Smooth muscle cell of the brain vasculature (primary cell): ENCODE measurements around the gene PTPN13.
"Not testable (repeated sequence)": the region's sequence is repeated elsewhere in the genome, so short reads cannot be mapped to it uniquely, and the experiment has no call there.

ENCODE experiments used
- DNase-seq: peaks from one replicate; pipeline ENCODE4 v3.0.0-alpha.2; 2012; ENCODE audit warnings: low read depth, low spot score

Gene PTPN13

GRCh38 chr4:86719149-86719548, 125.0 kb downstream of the PTPN13 start:
- DNase-seq: not testable (repeated sequence)

DNA sequence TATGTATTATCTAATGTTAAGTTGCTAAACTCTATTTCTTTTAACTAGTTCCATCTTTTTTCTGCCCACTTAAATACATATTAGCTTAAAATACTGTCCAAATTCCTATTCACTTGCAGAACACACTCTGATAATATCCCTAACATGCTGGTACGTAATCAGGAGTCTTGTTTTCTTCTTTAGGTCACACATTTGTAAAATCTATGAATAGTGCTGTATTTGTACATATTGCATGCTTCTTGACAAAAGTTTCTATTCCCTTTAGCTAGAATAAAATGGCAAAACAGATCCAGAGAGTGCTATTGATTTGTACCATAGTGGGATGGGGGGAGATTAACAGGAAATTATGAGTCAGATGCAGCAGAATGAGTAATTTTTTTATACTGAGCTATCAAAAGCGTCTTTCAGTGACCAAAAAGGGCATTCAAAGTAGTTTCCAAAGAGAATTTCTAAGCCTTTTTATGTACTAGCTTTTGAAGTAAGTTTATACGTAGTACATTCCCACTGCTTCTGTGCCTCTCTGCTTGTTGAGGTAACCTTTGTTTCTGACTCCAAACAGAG, 126.5 kb downstream of the PTPN13 start:
- no peak for DNase-seq

DNA sequence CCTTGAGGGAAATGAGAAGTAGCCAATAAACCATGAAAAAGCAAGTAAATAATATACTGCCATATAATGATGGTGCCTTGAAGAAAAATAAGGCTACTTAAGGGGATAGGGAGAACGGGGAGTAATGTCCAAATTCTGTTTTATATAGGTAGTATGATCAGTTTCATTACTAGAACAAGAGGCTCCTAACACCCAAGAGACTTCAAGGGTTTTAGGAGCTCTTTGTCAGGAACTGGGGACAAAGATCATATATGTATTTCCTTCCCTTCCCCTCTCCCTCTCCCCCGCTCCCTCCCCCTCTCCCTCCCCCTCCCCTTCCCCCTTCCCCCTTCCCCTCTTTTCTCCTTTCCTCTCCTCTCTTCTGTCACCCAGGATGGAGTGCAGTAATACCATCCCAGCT, 127.3 kb downstream of the PTPN13 start:
- DNase-seq: no peak

DNA sequence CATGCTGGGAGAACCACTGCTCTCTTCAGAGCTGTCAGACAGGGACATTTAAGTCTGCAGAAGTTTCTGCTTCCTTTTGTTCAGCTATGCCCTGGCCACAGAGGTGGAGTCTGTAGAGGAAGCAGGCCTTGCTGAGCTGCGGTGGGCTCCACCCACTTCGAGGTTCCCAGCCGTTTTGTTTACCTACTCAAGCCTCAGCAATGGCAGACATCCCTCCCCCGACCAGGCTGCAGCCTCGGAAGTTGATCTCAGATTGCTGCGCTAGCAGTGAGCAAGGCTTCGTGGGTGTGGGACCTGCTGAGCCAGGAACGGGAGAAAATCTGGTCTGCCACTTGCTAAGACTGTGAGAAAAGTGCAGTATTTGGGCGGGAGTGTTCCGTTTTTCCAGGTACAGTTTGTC, 136.2 kb downstream of the PTPN13 start:
- DNase-seq: no peak

- DNase-seq: no peak
Measured at GRCh38 chr4:86737244-86737643, 143.1 kb downstream of the PTPN13 start.

DNA sequence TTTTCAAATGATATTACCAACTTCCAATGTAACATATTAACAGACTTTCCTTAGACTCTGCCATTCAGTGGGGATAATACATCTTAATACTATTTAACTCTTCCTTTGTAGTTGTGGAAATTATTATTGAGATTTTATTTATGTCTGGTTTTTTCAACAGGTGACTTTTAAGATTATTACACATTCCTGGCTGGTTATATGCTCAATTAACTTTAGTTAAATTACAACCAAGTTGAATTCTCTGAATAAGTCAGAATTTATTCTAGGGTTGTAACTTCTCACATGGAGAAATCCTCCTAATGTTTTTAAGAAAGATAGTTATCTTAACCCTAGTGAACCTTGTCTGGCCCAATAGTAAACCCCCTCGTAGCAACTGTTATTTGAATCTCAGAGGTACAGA, 147.7 kb downstream of the PTPN13 start:
- DNase-seq: no peak

DNA sequence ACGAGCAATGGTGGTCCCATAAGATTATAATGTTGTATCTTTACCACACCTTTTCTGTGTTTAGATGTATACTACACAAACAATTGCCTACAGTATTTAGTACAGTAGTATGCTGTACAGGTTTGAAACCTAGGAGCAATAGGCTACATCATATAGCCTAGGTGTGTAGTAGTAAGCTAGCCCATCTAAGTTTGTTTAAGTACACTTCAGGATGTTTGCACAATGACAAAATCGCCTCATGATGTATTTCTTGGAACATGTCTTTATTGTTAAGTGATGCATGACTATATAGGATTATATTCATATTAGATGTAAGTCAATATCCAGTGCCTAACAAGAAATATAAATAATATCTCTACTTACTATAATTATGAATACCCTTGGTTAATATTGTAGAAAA, 150.5 kb downstream of the PTPN13 start:
- no peak for DNase-seq

- DNase-seq: no peak
Measured at GRCh38 chr4:86749121-86749520, 155.0 kb downstream of the PTPN13 start.

DNA sequence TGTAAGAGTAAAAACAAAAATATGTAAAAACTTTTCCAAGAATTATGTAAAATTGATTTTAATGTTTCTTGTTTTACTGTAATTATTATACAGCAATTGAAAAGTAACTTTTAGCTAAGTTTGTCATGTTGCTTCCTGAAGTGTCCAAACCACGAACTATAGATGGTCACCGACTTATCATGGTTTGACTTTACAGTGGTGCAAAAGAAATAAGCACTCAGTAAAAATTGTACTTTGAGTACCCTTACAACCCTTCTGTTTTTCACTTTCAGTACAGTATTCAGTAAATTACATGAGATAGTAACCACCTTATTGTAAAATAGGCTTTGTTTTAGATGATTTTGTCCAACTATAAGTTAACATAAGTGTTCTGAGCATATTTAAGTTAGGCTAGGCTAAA, 161.3 kb downstream of the PTPN13 start:
- no peak for DNase-seq

DNA sequence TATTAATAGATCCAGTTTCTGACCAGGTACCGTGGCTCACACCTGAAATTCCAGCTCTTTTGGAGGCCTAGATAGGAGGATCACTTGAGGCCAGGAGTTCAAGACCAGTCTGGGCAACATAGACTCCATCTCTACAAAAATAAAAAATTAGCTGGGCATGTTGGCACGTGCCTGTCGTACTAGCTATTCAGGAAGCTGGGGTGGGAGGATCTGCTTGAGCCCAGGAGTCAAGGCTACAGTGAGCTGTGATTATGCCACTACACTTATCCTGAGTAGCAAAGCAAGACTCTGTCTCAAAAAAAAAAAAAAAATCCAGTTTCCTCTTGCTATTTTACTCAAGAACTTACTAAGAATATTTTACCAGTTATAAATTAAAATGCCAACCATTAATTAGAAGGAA, 163.4 kb downstream of the PTPN13 start:
- DNase-seq: no peak

DNA sequence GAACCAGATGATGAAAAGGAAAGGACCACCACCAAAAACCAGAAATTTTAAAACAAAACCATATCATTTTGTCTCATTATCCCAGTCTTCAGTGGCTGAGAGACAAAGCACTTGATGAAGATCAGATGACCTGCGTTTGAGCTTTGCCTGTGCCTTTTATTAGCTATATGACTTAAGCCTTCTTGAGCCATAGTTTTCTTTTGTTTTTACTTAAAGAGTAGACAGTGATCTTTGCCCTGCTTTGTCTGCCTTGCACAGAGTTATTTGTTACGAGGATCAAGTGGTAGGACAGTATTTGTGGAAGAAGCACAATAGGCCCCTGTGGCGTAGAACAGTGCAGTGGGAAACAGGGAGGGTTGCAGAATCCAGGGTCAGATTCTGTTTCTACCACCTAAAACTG, 165.2 kb downstream of the PTPN13 start:
- DNase-seq: no peak

DNA sequence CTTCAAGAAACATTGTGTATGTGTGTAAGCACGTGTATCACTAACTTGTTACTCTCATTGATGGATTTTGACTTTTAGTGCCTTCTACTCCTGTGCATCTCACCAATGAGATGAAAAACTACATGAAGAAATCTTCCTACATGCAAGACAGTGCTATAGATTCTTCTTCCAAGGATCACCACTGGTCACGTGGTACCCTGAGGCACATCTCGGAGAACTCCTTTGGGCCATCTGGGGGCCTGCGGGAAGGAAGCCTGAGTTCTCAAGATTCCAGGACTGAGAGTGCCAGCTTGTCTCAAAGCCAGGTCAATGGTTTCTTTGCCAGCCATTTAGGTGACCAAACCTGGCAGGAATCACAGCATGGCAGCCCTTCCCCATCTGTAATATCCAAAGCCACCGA, 168.5 kb downstream of the PTPN13 start:
- no peak for DNase-seq

DNA sequence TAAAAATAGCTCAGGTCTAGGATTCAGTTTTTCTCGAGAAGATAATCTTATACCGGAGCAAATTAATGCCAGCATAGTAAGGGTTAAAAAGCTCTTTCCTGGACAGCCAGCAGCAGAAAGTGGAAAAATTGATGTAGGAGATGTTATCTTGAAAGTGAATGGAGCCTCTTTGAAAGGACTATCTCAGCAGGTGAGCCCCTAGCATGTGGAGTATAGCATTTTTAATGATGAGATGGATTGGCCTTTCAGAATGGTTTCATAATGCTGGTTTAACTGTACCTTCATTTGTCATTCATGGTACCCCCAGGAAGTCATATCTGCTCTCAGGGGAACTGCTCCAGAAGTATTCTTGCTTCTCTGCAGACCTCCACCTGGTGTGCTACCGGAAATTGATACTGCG, 175.7 kb downstream of the PTPN13 start:
- no peak for DNase-seq

DNA sequence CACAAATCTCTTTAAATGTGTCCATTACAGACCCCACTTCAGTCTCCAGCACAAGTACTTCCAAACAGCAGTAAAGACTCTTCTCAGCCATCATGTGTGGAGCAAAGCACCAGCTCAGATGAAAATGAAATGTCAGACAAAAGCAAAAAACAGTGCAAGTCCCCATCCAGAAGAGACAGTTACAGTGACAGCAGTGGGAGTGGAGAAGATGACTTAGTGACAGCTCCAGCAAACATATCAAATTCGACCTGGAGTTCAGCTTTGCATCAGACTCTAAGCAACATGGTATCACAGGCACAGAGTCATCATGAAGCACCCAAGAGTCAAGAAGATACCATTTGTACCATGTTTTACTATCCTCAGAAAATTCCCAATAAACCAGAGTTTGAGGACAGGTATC, 177.0 kb downstream of the PTPN13 start:
- DNase-seq: no peak

- no peak for DNase-seq
Measured at GRCh38 chr4:86775061-86775460, 180.9 kb downstream of the PTPN13 start.

DNA sequence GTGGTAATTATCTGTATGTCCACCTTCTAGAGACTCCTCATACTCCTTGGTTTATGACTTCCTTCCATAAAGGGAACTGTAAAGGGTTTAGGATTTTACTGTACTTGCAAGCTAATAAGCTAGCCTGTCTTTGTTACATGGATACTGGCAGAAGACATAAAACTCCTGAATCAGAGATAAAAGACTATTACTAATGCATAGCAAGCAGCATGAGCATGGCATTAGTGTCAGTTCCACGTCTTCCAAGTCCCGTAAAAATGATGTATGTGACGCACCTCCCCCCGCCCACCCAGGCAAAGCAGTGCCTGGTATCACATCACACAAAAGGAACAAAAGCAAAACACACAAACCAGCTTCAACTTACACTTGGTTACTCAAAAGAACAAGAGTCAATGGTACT, 184.1 kb downstream of the PTPN13 start:
- DNase-seq: no peak

DNA sequence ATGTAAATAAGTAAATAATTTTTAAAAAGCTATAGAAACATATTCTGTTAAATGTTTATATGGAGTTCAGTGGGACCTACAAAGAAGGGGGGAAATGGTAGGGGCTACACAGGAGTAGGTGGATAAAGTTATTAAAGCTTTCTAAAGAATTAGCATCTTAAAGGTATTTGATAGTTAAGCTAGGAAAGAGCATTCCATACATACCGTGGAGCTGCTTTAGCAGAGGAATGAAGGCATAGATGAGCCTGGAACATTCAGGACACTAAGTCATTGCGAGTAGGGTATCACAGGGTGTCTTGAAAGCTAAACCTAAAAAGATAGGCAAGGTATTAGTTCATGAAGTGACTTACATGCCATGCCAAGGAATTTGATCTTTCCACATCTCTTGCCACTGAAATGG, 194.7 kb downstream of the PTPN13 start:
- DNase-seq: no peak

DNA sequence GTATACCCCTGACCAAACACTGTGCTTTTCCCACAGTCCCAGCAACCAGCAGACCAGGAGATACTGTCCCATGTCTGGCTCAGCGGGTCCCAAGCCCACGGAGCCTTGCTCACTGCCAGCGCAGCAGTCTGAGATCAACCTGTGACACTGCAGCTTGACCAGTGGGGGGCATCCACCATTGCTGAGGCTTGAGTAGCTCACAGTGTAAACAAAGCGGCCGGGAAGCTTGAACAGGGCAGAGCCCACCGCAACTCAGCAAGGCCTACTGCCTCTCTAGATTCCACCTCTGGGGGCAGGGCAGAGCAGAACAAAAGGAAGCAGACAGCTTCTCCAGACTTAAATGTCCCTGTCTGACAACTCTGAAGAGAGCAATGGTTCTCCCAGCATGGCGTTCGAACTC, 197.0 kb downstream of the PTPN13 start:
- DNase-seq: no peak

GRCh38 chr4:86809809-86810208, 215.7 kb downstream of the PTPN13 start:
- no peak for DNase-seq

DNA sequence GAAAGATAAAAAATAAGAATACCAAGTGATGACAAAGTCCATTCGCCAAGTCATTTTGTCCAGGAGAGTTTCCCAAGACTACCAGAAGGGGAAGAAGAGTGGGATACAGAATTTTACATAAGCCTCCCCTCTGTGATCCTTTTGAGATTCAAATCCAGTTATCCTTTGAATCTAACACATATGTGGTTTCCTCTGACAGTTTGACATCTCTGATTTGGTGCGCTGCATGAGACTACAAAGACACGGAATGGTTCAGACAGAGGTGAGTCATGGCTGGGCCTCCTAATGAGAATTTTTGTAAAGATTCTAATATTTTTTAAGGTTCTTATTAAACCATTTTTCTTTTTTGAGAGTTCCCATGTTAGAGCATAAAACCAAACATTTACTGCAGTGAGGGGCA, 216.7 kb downstream of the PTPN13 start:
- no peak for DNase-seq

GRCh38 chr4:86815653-86816052, 221.5 kb downstream of the PTPN13 start:
- no peak for DNase-seq

DNA sequence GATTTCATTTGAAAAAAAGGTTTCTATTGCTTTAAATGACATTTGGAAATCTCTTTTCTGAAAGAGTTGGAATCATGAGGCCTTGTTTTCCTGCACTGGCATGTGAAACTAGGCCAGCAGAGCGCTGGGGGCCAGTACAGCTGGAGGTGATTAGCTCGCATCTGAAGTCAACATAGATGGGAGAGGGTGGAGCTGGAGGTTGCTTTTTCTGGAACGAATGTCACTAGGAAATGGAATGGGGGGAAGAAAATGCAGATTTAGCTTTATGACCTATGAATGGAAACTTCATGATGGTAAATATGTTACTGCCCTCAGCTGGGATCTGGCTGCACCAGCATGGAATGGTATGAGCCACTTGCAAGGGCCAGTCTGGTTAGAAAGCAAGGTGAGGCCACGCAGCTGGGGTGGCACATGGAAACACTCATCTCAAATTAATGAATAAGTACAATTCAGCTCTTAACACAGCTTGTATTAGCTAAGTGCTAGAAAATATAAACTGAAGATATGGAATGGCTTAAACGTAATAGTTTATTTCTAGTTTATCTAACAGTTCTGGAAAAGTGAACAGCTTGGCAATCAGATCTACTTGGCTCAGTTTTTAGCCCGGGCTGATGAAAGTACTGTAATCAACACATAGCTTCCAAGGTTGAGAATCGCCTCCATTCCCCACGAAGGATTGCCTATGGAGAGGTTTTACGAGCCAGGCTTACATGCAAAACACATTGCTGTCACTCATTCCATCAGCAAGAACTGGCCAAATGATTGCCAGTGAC, 222.6 kb downstream of the PTPN13 start:
- DNase-seq: peak; percentile 18

DNA sequence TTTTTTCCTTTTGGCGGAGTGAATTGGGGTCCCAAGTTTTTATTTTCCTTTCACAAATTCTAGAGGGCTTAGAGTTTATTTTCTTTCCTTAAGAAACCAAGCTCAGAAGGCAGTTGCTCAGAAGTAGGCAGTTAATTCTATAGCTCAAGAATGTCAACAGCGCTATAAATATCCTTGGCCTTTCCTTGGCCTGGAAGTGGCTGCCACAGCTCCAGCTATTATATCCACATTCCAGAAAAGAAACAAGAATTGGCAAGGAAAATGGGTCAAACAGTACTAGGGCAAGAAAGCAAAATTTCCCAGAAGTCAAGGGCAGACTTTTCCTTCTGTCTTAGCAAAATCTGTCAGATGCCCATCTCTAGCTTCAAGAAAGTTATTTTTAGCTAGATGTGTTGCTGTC, 224.1 kb downstream of the PTPN13 start:
- DNase-seq: no peak

GRCh38 chr4:86818841-86819240, 224.7 kb downstream of the PTPN13 start:
- no peak for DNase-seq
